Endothelial cell (in vitro differentiated cells): Measurements from ENCODE around the gene TENT5C. TPM values are rescaled to one million over a fixed set of nuclear protein-coding genes. Genes with fewer than 3 reads are reported as not detected.

Experiments
- DNase-seq: peaks from one replicate; pipeline ENCODE4 v3.0.0; 2021; ENCODE audit warnings: low spot score
- H3K27ac Mint-ChIP-seq: one replicate; pipeline ENCODE4 v1.8.0; 2021; ENCODE audit warnings: mixed read lengths, inconsistent platforms; ENCODE audit not compliant: unreplicated experiment
- H3K27me3 Mint-ChIP-seq: one replicate; pipeline ENCODE4 v1.8.0; 2021; ENCODE audit warnings: mild to moderate bottlenecking, moderate library complexity, mixed read lengths, inconsistent platforms; ENCODE audit not compliant: unreplicated experiment
- H3K36me3 Mint-ChIP-seq: one replicate; pipeline ENCODE4 v1.8.0; 2021; ENCODE audit warnings: mild to moderate bottlenecking, low read depth, mixed read lengths, inconsistent platforms; ENCODE audit not compliant: unreplicated experiment
- H3K4me1 Mint-ChIP-seq: one replicate; pipeline ENCODE4 v1.8.0; 2021; ENCODE audit warnings: mild to moderate bottlenecking, mixed read lengths, inconsistent platforms; ENCODE audit not compliant: unreplicated experiment
- H3K4me3 Mint-ChIP-seq: one replicate; pipeline ENCODE4 v1.8.0; 2021; ENCODE audit warnings: mild to moderate bottlenecking, mixed read lengths, inconsistent platforms; ENCODE audit not compliant: unreplicated experiment
- H3K9me3 Mint-ChIP-seq: one replicate; pipeline ENCODE4 v1.8.0; 2021; ENCODE audit warnings: mixed read lengths, inconsistent platforms; ENCODE audit not compliant: unreplicated experiment
- CTCF ChIP-seq: fragments of 200-600 bp; sonication (generic); IDR thresholded peaks from one replicate; pipeline ENCODE4 v1.5.0; 2021; ENCODE audit warnings: antibody characterized with exemption; ENCODE audit not compliant: unreplicated experiment
- total RNA-seq: library from RNA; stranded (reverse); fragmentation: NEBNext Ultra II Directional; extraction: Animal tissue kit (Norgen Biotek cat#: 25700); gene quantifications from one replicate; pipeline ENCODE4 v1.2.1, GENCODE V29; 2021; ENCODE audit not compliant: unreplicated experiment

Gene TENT5C
- total RNA-seq, 1 donor from 2014 or later = 0.05 TPM

- Mint-ChIP-seq H3K9me3 (no peaks in the 10 kb centered on the region), H3K27ac (no peak overlapping the region), H3K27me3 (no peaks in the 10 kb centered on the region), H3K4me1 (no peaks in the 10 kb centered on the region), H3K36me3 (no peaks in the 10 kb centered on the region), H3K4me3 (no peak overlapping the region)
- TF ChIP-seq CTCF = no peak
- DNase-seq = no peak
Measured at GRCh38 chr1:117641536-117641935, 35.7 kb downstream of the TENT5C start.

- no peak overlapping the region for H3K4me3 Mint-ChIP-seq
- no peaks in the 10 kb centered on the region for H3K27me3 Mint-ChIP-seq
- H3K27ac Mint-ChIP-seq = no peak overlapping the region
- no peaks in the 10 kb centered on the region for H3K36me3 Mint-ChIP-seq
- H3K4me1 Mint-ChIP-seq = no peaks in the 10 kb centered on the region
- TF ChIP-seq CTCF = no peak
- no peak for DNase-seq
- H3K9me3 Mint-ChIP-seq = no peaks in the 10 kb centered on the region
Measured at GRCh38 chr1:117642963-117643362, 37.1 kb downstream of the TENT5C start.

- no peak overlapping the region for H3K4me3 Mint-ChIP-seq
- H3K27me3 Mint-ChIP-seq = no peaks in the 10 kb centered on the region
- no peak for TF ChIP-seq CTCF
- no peaks in the 10 kb centered on the region for H3K4me1 Mint-ChIP-seq
- no peaks in the 10 kb centered on the region for H3K9me3 Mint-ChIP-seq
- no peaks in the 10 kb centered on the region for H3K36me3 Mint-ChIP-seq
- no peak for DNase-seq
- no peak overlapping the region for H3K27ac Mint-ChIP-seq
Measured at GRCh38 chr1:117643601-117644000, 37.8 kb downstream of the TENT5C start.

GRCh38 chr1:117644696-117645311, 39.0 kb downstream of the TENT5C start:
- H3K27ac Mint-ChIP-seq = no peak overlapping the region
- H3K4me1 Mint-ChIP-seq = no peaks in the 10 kb centered on the region
- H3K27me3 Mint-ChIP-seq = no peaks in the 10 kb centered on the region
- H3K36me3 Mint-ChIP-seq = no peaks in the 10 kb centered on the region
- no peak for TF ChIP-seq CTCF
- no peaks in the 10 kb centered on the region for H3K9me3 Mint-ChIP-seq
- H3K4me3 Mint-ChIP-seq = no peak overlapping the region
- no peak for DNase-seq

- Mint-ChIP-seq H3K27ac (no peak overlapping the region), H3K4me3 (no peak overlapping the region), H3K4me1 (no peaks in the 10 kb centered on the region), H3K36me3 (no peaks in the 10 kb centered on the region), H3K27me3 (no peaks in the 10 kb centered on the region), H3K9me3 (no peaks in the 10 kb centered on the region)
- DNase-seq = no peak
- no peak for TF ChIP-seq CTCF
Measured at GRCh38 chr1:117645343-117645742, 39.5 kb downstream of the TENT5C start.
